Measurements from ENCODE around the gene SMCO3. TPM values are rescaled to one million over a fixed set of nuclear protein-coding genes. Genes with fewer than 3 reads are reported as not detected.

The SMCO3 gene
- total RNA-seq, 2 experiments from 2014 or later = not detected

GRCh38 chr12:14770496-14771461, 43.2 kb downstream of the SMCO3 start:
- Histone ChIP-seq H3K4me1 (ENCODE audit: insufficient read depth, low read length, poor library complexity, severe bottlenecking) (peaks cover 55% of the 10 kb centered on the region), H3K4me2 (ENCODE audit: low read length) (peak overlapping the region; percentile 96), H3K79me2 (ENCODE audit: insufficient read depth, low read depth, low read length) (peaks cover 32% of the 10 kb centered on the region; the same call in 1 of the 2 replicates), H4K20me1 (ENCODE audit: insufficient read depth, low read length) (peaks cover 6% of the 10 kb centered on the region), H3K4me3 (ENCODE audit: low read depth, low read length, poor library complexity, severe bottlenecking) (peak overlapping the region; percentile 81), H3K9me2 (ENCODE audit: insufficient read depth, low read length) (no peaks in the 10 kb centered on the region), H3K36me3 (ENCODE audit: insufficient read depth, low read length) (peaks cover 36% of the 10 kb centered on the region), H3K27ac (ENCODE audit: low read depth, low read length, poor library complexity, severe bottlenecking) (peak overlapping the region; percentile 95), H3K9me3 (ENCODE audit: low read length) (peaks cover under 1% of the 10 kb centered on the region; the same call in 1 of the 2 replicates), H2AFZ (ENCODE audit: low read length) (no peak overlapping the region)
- BruUV-seq (replicated peaks) = TSS peak; percentile 83
- ChIA-PET POLR2A (interaction anchor here (0.5 to 9.5 kb wide), 34 partner anchors 11 to 617 kb away, joined by 3 to 162 read pairs (median 4); partner anchors contain the start of genes ARHGDIB, C12orf60 and WBP11), CTCF (ENCODE audit: unreplicated experiment) (interaction anchor here (0.6 to 1.6 kb wide), 3 partner anchors 32 to 462 kb away, joined by 3 to 5 read pairs (median 3); partner anchors contain the start of genes C12orf60 and WBP11)
- TF ChIP-seq CTCF (conservative IDR thresholded peaks at IDR 0.05; ENCODE audit: low read length) (no peak), EZH2phosphoT487 (IDR thresholded peaks at IDR 0.05; ENCODE audit: borderline replicate concordance, low read depth, low read length) (no peak)
- intact Hi-C loops (cut with micrococcal nuclease; ENCODE audit: unreplicated experiment) = loop anchor here (2.0 to 10.0 kb wide), 9 partner anchors 112 to 1114 kb away; partner anchors contain the start of genes ARHGDIB and STRAP
- peak; percentile 92 for DNase-seq (ENCODE audit: low spot score)

GRCh38 chr12:14769969-14770495, 44.0 kb downstream of the SMCO3 start:
- intact Hi-C loops (cut with micrococcal nuclease; ENCODE audit: unreplicated experiment) = loop anchor here (1.0 to 10.0 kb wide), 11 partner anchors 47 to 1115 kb away; partner anchors contain the start of genes ARHGDIB and STRAP
- POLR2A ChIA-PET = interaction anchor here (0.6 to 9.5 kb wide), 14 partner anchors 12 to 512 kb away, joined by 3 to 162 read pairs (median 6); partner anchors contain the start of genes ARHGDIB, C12orf60 and WBP11
- peaks cover 5% of the 10 kb centered on the region; the same call in 1 of the 2 replicates for H3K9me3 ChIP-seq (ENCODE audit: low read length)
- no peaks in the 10 kb centered on the region for H3K9me2 ChIP-seq (ENCODE audit: insufficient read depth, low read length)
- H3K4me1 ChIP-seq (ENCODE audit: insufficient read depth, low read length, poor library complexity, severe bottlenecking) = peaks cover 47% of the 10 kb centered on the region
- H3K79me2 ChIP-seq (ENCODE audit: insufficient read depth, low read depth, low read length) = peaks cover 25% of the 10 kb centered on the region; the same call in 1 of the 2 replicates
- peak overlapping the region; percentile 4; the same call in 1 of the 2 replicates for H2AFZ ChIP-seq (ENCODE audit: low read length)
- no peaks in the 10 kb centered on the region; the same call in 1 of the 2 replicates for H4K20me1 ChIP-seq (ENCODE audit: insufficient read depth, low read length)
- peak overlapping the region; percentile 95 for H3K27ac ChIP-seq (ENCODE audit: low read depth, low read length, poor library complexity, severe bottlenecking)
- H3K36me3 ChIP-seq (ENCODE audit: insufficient read depth, low read length) = peaks cover 44% of the 10 kb centered on the region
- H3K4me2 ChIP-seq (ENCODE audit: low read length) = peak overlapping the region; percentile 96
- no peak for TF ChIP-seq EZH2phosphoT487 (IDR thresholded peaks at IDR 0.05; ENCODE audit: borderline replicate concordance, low read depth, low read length)
- TF ChIP-seq CTCF (conservative IDR thresholded peaks at IDR 0.05; ENCODE audit: low read length) = peak; percentile 80
- CTCF ChIA-PET (ENCODE audit: unreplicated experiment) = interaction anchor here (0.6 to 1.6 kb wide), 2 partner anchors 33 to 105 kb away, joined by 3 to 5 read pairs; partner anchors contain the start of genes C12orf60 and WBP11
- peak overlapping the region; percentile 81 for H3K4me3 ChIP-seq (ENCODE audit: low read depth, low read length, poor library complexity, severe bottlenecking)
- BruUV-seq (replicated peaks) = no TSS peak
- DNase-seq (ENCODE audit: low spot score) = peak; percentile 95
